Mesendoderm (in vitro differentiated cells): ENCODE data around the gene GNG12. TPM values are rescaled to one million over a fixed set of nuclear protein-coding genes. Genes with fewer than 3 reads are reported as not detected.

Experiments
- DNase-seq: peaks from one replicate; pipeline ENCODE4 v3.0.0; 2013
- H2AK5ac ChIP-seq: 2 replicates; pipeline ENCODE4 v1.6.1; 2013; ENCODE audit warnings: low read length, inconsistent platforms
- H2BK120ac ChIP-seq: 2 replicates; pipeline ENCODE4 v1.6.1; 2013; ENCODE audit warnings: low read depth, mild to moderate bottlenecking, low read length, moderate library complexity, mixed read lengths
- H2BK15ac ChIP-seq: replicated peaks from 2 replicates; pipeline ENCODE4 v1.6.1; 2013; ENCODE audit warnings: low read depth, mild to moderate bottlenecking, moderate library complexity
- H2BK5ac ChIP-seq: 2 replicates; pipeline ENCODE4 v1.6.1; 2013; ENCODE audit warnings: low read length, inconsistent platforms
- H3K18ac ChIP-seq: 2 replicates; pipeline ENCODE4 v1.6.1; 2013; ENCODE audit warnings: mild to moderate bottlenecking, low read length, mixed read lengths
- H3K23ac ChIP-seq: one replicate; pipeline ENCODE4 v1.6.1; 2013; ENCODE audit warnings: low read length
- H3K27ac ChIP-seq: 2 replicates; pipeline ENCODE4 v1.5.1; 2013; ENCODE audit warnings: low read depth, mild to moderate bottlenecking, inconsistent platforms, low read length, moderate library complexity
- H3K27me3 ChIP-seq: 2 replicates; pipeline ENCODE4 v1.6.1; 2013; ENCODE audit warnings: low read length, control low read depth, mild to moderate bottlenecking, inconsistent platforms; ENCODE audit not compliant: insufficient read depth, poor library complexity
- H3K36me3 ChIP-seq: 2 replicates; pipeline ENCODE4 v1.6.1; 2013; ENCODE audit warnings: low read length, inconsistent platforms; ENCODE audit not compliant: control insufficient read depth, insufficient read depth
- H3K4ac ChIP-seq: one replicate; pipeline ENCODE4 v1.6.1; 2013; ENCODE audit warnings: low read depth, mild to moderate bottlenecking, low read length, moderate library complexity
- H3K4me1 ChIP-seq: 2 replicates; pipeline ENCODE4 v1.6.1; 2013; ENCODE audit warnings: low read depth, low read length, inconsistent platforms; ENCODE audit not compliant: control insufficient read depth
- H3K4me2 ChIP-seq: 2 replicates; pipeline ENCODE4 v1.6.1; 2013; ENCODE audit warnings: low read length
- H3K4me3 ChIP-seq: 2 replicates; pipeline ENCODE4 v1.5.1; 2013; ENCODE audit warnings: mild to moderate bottlenecking, low read length
- H3K56ac ChIP-seq: one replicate; pipeline ENCODE4 v1.6.1; 2013; ENCODE audit warnings: low read length
- H3K79me1 ChIP-seq: 2 replicates; pipeline ENCODE4 v1.6.1; 2013; ENCODE audit warnings: low read length, inconsistent platforms
- H3K79me2 ChIP-seq: 2 replicates; pipeline ENCODE4 v1.6.1; 2013; ENCODE audit warnings: mild to moderate bottlenecking, low read length; ENCODE audit not compliant: control insufficient read depth, insufficient read depth
- H3K9ac ChIP-seq: 2 replicates; pipeline ENCODE4 v1.6.1; 2013; ENCODE audit warnings: low read length, inconsistent platforms
- H4K5ac ChIP-seq: one replicate; pipeline ENCODE4 v1.6.1; 2013; ENCODE audit warnings: low read length
- H4K8ac ChIP-seq: one replicate; pipeline ENCODE4 v1.6.1; 2013; ENCODE audit warnings: low read depth, mild to moderate bottlenecking, control low read depth, low read length, moderate library complexity
- WGBS: extraction: QIAGEN DNeasy Blood & Tissue Kit; methylation state at CpG from one replicate; pipeline ENCODE4 v1.1.7; 2013; ENCODE audit warnings: low lambda C conversion rate, missing lambda C conversion rate; ENCODE audit not compliant: insufficient coverage; ENCODE audit errors: extremely low coverage; 5-methylcytosine and 5-hydroxymethylcytosine counted together
- small RNA-seq: library from polyadenylated mRNA; stranded (forward); fragments of <200 nt; extraction: miRNeasy Mini kit (QIAGEN cat#:217004); gene quantifications from one replicate; pipeline ENCODE3, GENCODE V24; 2013; ENCODE audit not compliant: insufficient read depth

Gene GNG12

GRCh38 chr1:67653304-67653703 lies 180.0 kb downstream of the GNG12 start:
- H3K79me2 ChIP-seq: no peaks in the 10 kb centered on the region
- no peak overlapping the region for H2AK5ac ChIP-seq
- DNase-seq: no peak
- no peak overlapping the region for H3K56ac ChIP-seq
- H3K9ac ChIP-seq: no peak overlapping the region
- H3K4ac ChIP-seq: no peak overlapping the region
- no peak overlapping the region for H3K27ac ChIP-seq
- no peak overlapping the region for H3K4me3 ChIP-seq
- no peak overlapping the region for H4K8ac ChIP-seq
- H2BK120ac ChIP-seq: no peak overlapping the region
- no peak overlapping the region for H4K5ac ChIP-seq
- no peaks in the 10 kb centered on the region for H3K27me3 ChIP-seq
- H3K18ac ChIP-seq: no peak overlapping the region
- no peaks in the 10 kb centered on the region for H3K36me3 ChIP-seq
- no peak overlapping the region for H2BK5ac ChIP-seq
- H3K4me1 ChIP-seq: no peaks in the 10 kb centered on the region
- H2BK15ac ChIP-seq: no peak overlapping the region
- no peak overlapping the region for H3K23ac ChIP-seq
- H3K79me1 ChIP-seq: no peaks in the 10 kb centered on the region
- H3K4me2 ChIP-seq: no peak overlapping the region

- H3K27me3 ChIP-seq: no peaks in the 10 kb centered on the region
- no peak overlapping the region for H3K4me3 ChIP-seq
- H3K18ac ChIP-seq: no peak overlapping the region
- H3K56ac ChIP-seq: no peak overlapping the region
- H3K27ac ChIP-seq: no peak overlapping the region
- no CpG with 5 or more reads among the region's 2 CpGs for WGBS
- no peaks in the 10 kb centered on the region for H3K4me1 ChIP-seq
- H2BK120ac ChIP-seq: no peak overlapping the region
- H3K36me3 ChIP-seq: no peaks in the 10 kb centered on the region
- no peak overlapping the region for H4K5ac ChIP-seq
- H2BK15ac ChIP-seq: no peak overlapping the region
- no peaks in the 10 kb centered on the region for H3K79me2 ChIP-seq
- H3K23ac ChIP-seq: no peak overlapping the region
- no peaks in the 10 kb centered on the region for H3K79me1 ChIP-seq
- no peak overlapping the region for H2BK5ac ChIP-seq
- no peak overlapping the region for H4K8ac ChIP-seq
- no peak overlapping the region for H3K4ac ChIP-seq
- no peak for DNase-seq
- H2AK5ac ChIP-seq: no peak overlapping the region
- H3K9ac ChIP-seq: no peak overlapping the region
- H3K4me2 ChIP-seq: no peak overlapping the region
These were observed 180.5 kb downstream of the GNG12 start for GRCh38 chr1:67652800-67653199.

Small RNA genes within 50 kb of the gene (small RNA-seq; reads per million reads assigned to genes)
- gene RN7SL392P: not detected
- gene RNU7-80P: not detected
